Suppressor macrophage (primary cell): ENCODE data around the gene PRAC2.
A peak's percentile ranks its signal among the peaks of the same experiment; 100 is the strongest.

Experiments
- DNase-seq, 4 experiments: peaks; one replicate each; pipeline ENCODE4 v3.0.0-alpha.2; 2020 to 2022

The PRAC2 gene

GRCh38 chr17:48734333-48735061 is 11.5 kb downstream of the PRAC2 start:
- DNase-seq: no peak

- no peak for DNase-seq
Measured at GRCh38 chr17:48735062-48735351, 12.0 kb downstream of the PRAC2 start.

GRCh38 chr17:48737330-48738043 is 14.5 kb downstream of the PRAC2 start:
- DNase-seq: no peak

GRCh38 chr17:48738424-48738802 is 15.4 kb downstream of the PRAC2 start:
- DNase-seq: no peak

GRCh38 chr17:48738803-48739526 is 16.0 kb downstream of the PRAC2 start:
- peak in 2 of 4 experiments; percentile 20 to 38 for DNase-seq

GRCh38 chr17:48740537-48740936 is 17.6 kb downstream of the PRAC2 start:
- no peak for DNase-seq

GRCh38 chr17:48745381-48746275 is 22.6 kb downstream of the PRAC2 start:
- DNase-seq: no peak

GRCh38 chr17:48746916-48747444 is 24.0 kb downstream of the PRAC2 start:
- no peak for DNase-seq

- no peak for DNase-seq
Measured at GRCh38 chr17:48747445-48748363, 24.7 kb downstream of the PRAC2 start.

- DNase-seq: no peak
Measured at GRCh38 chr17:48748718-48749566, 26.0 kb downstream of the PRAC2 start.

GRCh38 chr17:48749621-48750553 is 26.9 kb downstream of the PRAC2 start:
- no peak for DNase-seq

GRCh38 chr17:48751172-48751571 is 28.2 kb downstream of the PRAC2 start:
- no peak for DNase-seq

GRCh38 chr17:48751733-48752398 is 28.9 kb downstream of the PRAC2 start:
- DNase-seq: no peak

GRCh38 chr17:48752399-48753288 is 29.7 kb downstream of the PRAC2 start:
- no peak for DNase-seq

GRCh38 chr17:48753794-48754499 is 31.0 kb downstream of the PRAC2 start:
- DNase-seq: peak in 1 of 4 experiments; percentile 25

GRCh38 chr17:48754500-48755261 is 31.7 kb downstream of the PRAC2 start:
- no peak for DNase-seq
